Chondrocyte (in vitro differentiated cells): ENCODE results near the gene SH2B2. TPM values are rescaled to one million over a fixed set of nuclear protein-coding genes. Genes with fewer than 3 reads are reported as not detected.

ENCODE experiments used
- DNase-seq: peaks from one replicate; pipeline ENCODE4 v3.0.0; 2021; ENCODE audit warnings: mixed read lengths, low spot score
- H3K27ac Mint-ChIP-seq: one replicate; pipeline ENCODE4 v1.8.0; 2021; ENCODE audit warnings: mild to moderate bottlenecking, moderate library complexity, mixed read lengths; ENCODE audit not compliant: unreplicated experiment
- H3K27me3 Mint-ChIP-seq: 2 replicates; pipeline ENCODE4 v1.8.0; 2021; ENCODE audit warnings: low read depth, mixed read lengths
- H3K36me3 Mint-ChIP-seq: 2 replicates; pipeline ENCODE4 v1.8.0; 2021; ENCODE audit warnings: low read depth, mixed read lengths
- H3K4me1 Mint-ChIP-seq: 2 replicates; pipeline ENCODE4 v1.8.0; 2021; ENCODE audit warnings: low read depth, mild to moderate bottlenecking, mixed read lengths
- H3K4me3 Mint-ChIP-seq: one replicate; pipeline ENCODE4 v1.8.0; 2021; ENCODE audit warnings: mild to moderate bottlenecking, moderate library complexity, mixed read lengths; ENCODE audit not compliant: unreplicated experiment
- H3K9me3 Mint-ChIP-seq: 2 replicates; pipeline ENCODE4 v1.8.0; 2021; ENCODE audit warnings: low read depth, mixed read lengths
- total RNA-seq: library from RNA; stranded (reverse); gene quantifications from 3 replicates; pipeline ENCODE4 v1.2.1, GENCODE V29; 2021
- TF ChIP-seq, protein P1 (sequence below): fragments of 200-600 bp; sonication (generic); IDR thresholded peaks from 2 replicates; pipeline ENCODE4 v1.5.0; 2021; ENCODE audit warnings: antibody characterized with exemption, mild to moderate bottlenecking, moderate library complexity

SH2B2 gene
- total RNA-seq, 1 donor from 2014 or later, result 4.1 TPM

- no peaks in the 10 kb centered on the region for H3K4me1 Mint-ChIP-seq
- H3K36me3 Mint-ChIP-seq, result no peaks in the 10 kb centered on the region
- no peaks in the 10 kb centered on the region for H3K27me3 Mint-ChIP-seq
- H3K4me3 Mint-ChIP-seq, result no peak overlapping the region
- TF ChIP-seq, protein P1, sequence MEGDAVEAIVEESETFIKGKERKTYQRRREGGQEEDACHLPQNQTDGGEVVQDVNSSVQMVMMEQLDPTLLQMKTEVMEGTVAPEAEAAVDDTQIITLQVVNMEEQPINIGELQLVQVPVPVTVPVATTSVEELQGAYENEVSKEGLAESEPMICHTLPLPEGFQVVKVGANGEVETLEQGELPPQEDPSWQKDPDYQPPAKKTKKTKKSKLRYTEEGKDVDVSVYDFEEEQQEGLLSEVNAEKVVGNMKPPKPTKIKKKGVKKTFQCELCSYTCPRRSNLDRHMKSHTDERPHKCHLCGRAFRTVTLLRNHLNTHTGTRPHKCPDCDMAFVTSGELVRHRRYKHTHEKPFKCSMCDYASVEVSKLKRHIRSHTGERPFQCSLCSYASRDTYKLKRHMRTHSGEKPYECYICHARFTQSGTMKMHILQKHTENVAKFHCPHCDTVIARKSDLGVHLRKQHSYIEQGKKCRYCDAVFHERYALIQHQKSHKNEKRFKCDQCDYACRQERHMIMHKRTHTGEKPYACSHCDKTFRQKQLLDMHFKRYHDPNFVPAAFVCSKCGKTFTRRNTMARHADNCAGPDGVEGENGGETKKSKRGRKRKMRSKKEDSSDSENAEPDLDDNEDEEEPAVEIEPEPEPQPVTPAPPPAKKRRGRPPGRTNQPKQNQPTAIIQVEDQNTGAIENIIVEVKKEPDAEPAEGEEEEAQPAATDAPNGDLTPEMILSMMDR, result peak; percentile 14
- no peak overlapping the region for H3K27ac Mint-ChIP-seq
- H3K9me3 Mint-ChIP-seq, result no peaks in the 10 kb centered on the region
- no peak for DNase-seq
Observed at GRCh38 chr7:102317231-102318059, 30.8 kb downstream of the SH2B2 start.

DNA sequence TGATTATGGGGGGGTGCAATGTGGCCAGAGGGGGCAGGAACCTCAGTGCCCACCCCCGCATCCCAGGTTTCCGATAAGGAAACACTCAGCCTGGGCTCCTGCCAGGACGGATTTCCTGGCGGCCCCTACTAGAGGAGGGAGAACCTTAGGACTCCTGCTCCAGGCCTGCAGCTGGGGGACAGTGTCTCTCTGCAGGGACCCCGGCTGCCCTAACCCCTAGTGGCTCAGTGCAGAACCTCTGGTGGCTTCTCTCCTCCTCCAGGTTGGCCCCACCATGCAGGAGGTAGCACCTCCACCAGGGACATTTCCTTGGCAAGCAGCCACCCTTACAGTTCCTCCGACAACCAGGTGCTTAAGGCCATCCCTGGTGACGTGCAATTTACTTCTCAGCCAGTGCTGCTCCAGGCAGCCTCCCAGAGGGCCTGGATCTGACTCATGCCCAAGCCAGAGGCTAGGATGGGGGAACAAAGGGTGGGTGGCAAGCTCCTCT, 31.9 kb downstream of the SH2B2 start:
- no peak overlapping the region for H3K4me3 Mint-ChIP-seq
- no peak overlapping the region for H3K27ac Mint-ChIP-seq
- TF ChIP-seq, protein P1, result no peak
- H3K9me3 Mint-ChIP-seq, result no peaks in the 10 kb centered on the region
- no peak for DNase-seq
- H3K36me3 Mint-ChIP-seq, result no peaks in the 10 kb centered on the region
- no peaks in the 10 kb centered on the region for H3K4me1 Mint-ChIP-seq
- H3K27me3 Mint-ChIP-seq, result peaks cover 2% of the 10 kb centered on the region

- H3K27me3 Mint-ChIP-seq, result peaks cover 4% of the 10 kb centered on the region
- no peak for DNase-seq
- no peak overlapping the region for H3K27ac Mint-ChIP-seq
- no peak overlapping the region for H3K4me3 Mint-ChIP-seq
- peaks cover 2% of the 10 kb centered on the region for H3K36me3 Mint-ChIP-seq
- TF ChIP-seq, protein P1, result no peak
- H3K9me3 Mint-ChIP-seq, result no peaks in the 10 kb centered on the region
- no peaks in the 10 kb centered on the region for H3K4me1 Mint-ChIP-seq
Observed at GRCh38 chr7:102319671-102320070, 33.0 kb downstream of the SH2B2 start.

GRCh38 chr7:102320181-102320580, 33.5 kb downstream of the SH2B2 start:
- no peak overlapping the region for H3K27ac Mint-ChIP-seq
- no peak for DNase-seq
- TF ChIP-seq, protein P1, result no peak
- H3K4me3 Mint-ChIP-seq, result no peak overlapping the region
- H3K36me3 Mint-ChIP-seq, result peaks cover 2% of the 10 kb centered on the region
- H3K27me3 Mint-ChIP-seq, result peaks cover 4% of the 10 kb centered on the region
- H3K4me1 Mint-ChIP-seq, result no peaks in the 10 kb centered on the region
- H3K9me3 Mint-ChIP-seq, result no peaks in the 10 kb centered on the region

GRCh38 chr7:102320601-102321350, 34.1 kb downstream of the SH2B2 start:
- H3K27ac Mint-ChIP-seq, result no peak overlapping the region
- TF ChIP-seq, protein P1, result no peak
- no peaks in the 10 kb centered on the region for H3K9me3 Mint-ChIP-seq
- no peak overlapping the region for H3K4me3 Mint-ChIP-seq
- H3K36me3 Mint-ChIP-seq, result peaks cover 2% of the 10 kb centered on the region
- no peaks in the 10 kb centered on the region for H3K4me1 Mint-ChIP-seq
- DNase-seq, result no peak
- H3K27me3 Mint-ChIP-seq, result peaks cover 4% of the 10 kb centered on the region
